Heart left ventricle (tissue), 13 donors: ENCODE results near the gene KPNA4.

ENCODE experiments used
- CTCF ChIP-seq, 12 donors: fragments of 200-600 bp; sonication (generic) in 4 of 12; IDR thresholded peaks; one replicate each; pipeline versions ENCODE4 v1.5.0 to v1.8.0; 2018 to 2022; ENCODE audit warnings: antibody characterized with exemption in 12 of 12, mild to moderate bottlenecking in 5 of 12
- POLR2A ChIP-seq, 2 donors: fragments of 450-650 bp; IDR thresholded peaks; one replicate each; pipeline ENCODE4 v1.6.1; 2017; ENCODE audit warnings: antibody characterized with exemption in 2 of 2, mild to moderate bottlenecking in 2 of 2, moderate library complexity in 2 of 2
- donor health status: ischemic (EF 13 %, LVEDD 7.1; RV severe dilation, severe dysfunction).
- donor health status: DM: no; HTN: yes; CAD: no.
- donor health status: DM: no; HTN: no; CAD: no.
- donor health status: ischemic (EF 25% LVEDD 6.9; RV normal size, moderate dysfunction).
- donor health status: ischemic (EF 25% LVEDD 5.7; RV mildly dilated, moderate dysfunction).
- donor health status: ischemic (EF 35%, LVEDD 5.7; RV mildly dilated, moderate dysfunction).
- donor health status: nonischemic (EF 11% LVEDD 7.7; RV severe dilation, severe dysfunction).
- donor health status: DM: yes; HTN: yes; CAD: no.
- donor health status: PGD.
- donor health status: ischemic (EF 29% LVEDD 5.4; RV normal size, mild dysfunction).
- donor health status: nonischemic (EF 23%, LVEDD 6.1; RV moderate dilation, normal function).

- TF ChIP-seq CTCF (IDR thresholded peaks at IDR 0.05), result no peak
- no peak for TF ChIP-seq POLR2A (IDR thresholded peaks at IDR 0.05)
These were observed 92.2 kb downstream of the KPNA4 start for GRCh38 chr3:160473221-160473620.
